Calu3 (cell line): ENCODE measurements around the gene ANK2. TPM values are rescaled to one million over a fixed set of nuclear protein-coding genes. Genes with fewer than 3 reads are reported as not detected.

Experiments used
- BruUV-seq: library from RNA; stranded (reverse); fragments of 400-500 nt; replicated peaks from 2 replicates; lab custom pipeline; 2021; lab: Mats Ljungman, UMichigan
- CTCF ChIA-PET: fragments of 300-600 bp; sonication (Branson Sonifier 250); formaldehyde crosslinking; loops from one replicate; lab custom pipeline; 2022; ENCODE audit warnings: antibody characterized with exemption; lab: Charles Lee
- DNase-seq: peaks from one replicate; pipeline ENCODE4 v3.0.0; 2022
- H3K27ac Mint-ChIP-seq: one replicate; pipeline ENCODE4 v1.8.0; 2022; ENCODE audit warnings: mixed read lengths; ENCODE audit not compliant: unreplicated experiment
- H3K27me3 Mint-ChIP-seq: one replicate; pipeline ENCODE4 v1.8.0; 2022; ENCODE audit warnings: mixed read lengths; ENCODE audit not compliant: unreplicated experiment
- H3K36me3 Mint-ChIP-seq: one replicate; pipeline ENCODE4 v1.8.0; 2022; ENCODE audit warnings: mild to moderate bottlenecking, moderate library complexity, mixed read lengths; ENCODE audit not compliant: insufficient read depth, unreplicated experiment
- H3K4me1 Mint-ChIP-seq: one replicate; pipeline ENCODE4 v1.8.0; 2022; ENCODE audit warnings: mild to moderate bottlenecking, low read depth, mixed read lengths; ENCODE audit not compliant: unreplicated experiment
- H3K4me3 Mint-ChIP-seq: one replicate; pipeline ENCODE4 v1.8.0; 2022; ENCODE audit warnings: mild to moderate bottlenecking, low read depth, moderate library complexity, mixed read lengths; ENCODE audit not compliant: unreplicated experiment
- H3K9me3 Mint-ChIP-seq: one replicate; pipeline ENCODE4 v1.8.0; 2022; ENCODE audit warnings: low read depth, mixed read lengths; ENCODE audit not compliant: unreplicated experiment
- CTCF ChIP-seq: fragments of 200-600 bp; IDR thresholded peaks from one replicate; pipeline ENCODE4 v1.8.0; 2022; ENCODE audit warnings: antibody characterized with exemption; ENCODE audit not compliant: unreplicated experiment
- intact Hi-C: fragments of 100-400 bp; cut with micrococcal nuclease; formaldehyde crosslinking; loops from one replicate; pipeline ENCODE4 v1.10.0; 2022; ENCODE audit not compliant: unreplicated experiment
- total RNA-seq: library from RNA; stranded (reverse); gene quantifications from 2 replicates; pipeline ENCODE4 v1.2.3, GENCODE V29; 2022

The ANK2 gene
- total RNA-seq, 1 experiment from 2014 or later: 4.1 TPM

GRCh38 chr4:113212613-113213012 lies 163.2 kb downstream of the ANK2 start:
- Mint-ChIP-seq H3K27ac (no peak overlapping the region), H3K27me3 (no peaks in the 10 kb centered on the region), H3K9me3 (no peaks in the 10 kb centered on the region), H3K4me3 (no peak overlapping the region), H3K4me1 (peaks cover 12% of the 10 kb centered on the region), H3K36me3 (no peaks in the 10 kb centered on the region)
- BruUV-seq: no TSS peak
- CTCF ChIA-PET: no interaction called here
- DNase-seq: no peak
- TF ChIP-seq CTCF: no peak
- intact Hi-C loops: no loop called here

GRCh38 chr4:113221990-113222389 lies 172.5 kb downstream of the ANK2 start:
- no peak overlapping the region for H3K4me3 Mint-ChIP-seq
- intact Hi-C loops: no loop called here
- no peaks in the 10 kb centered on the region for H3K9me3 Mint-ChIP-seq
- BruUV-seq: no TSS peak
- H3K4me1 Mint-ChIP-seq: no peaks in the 10 kb centered on the region
- CTCF ChIA-PET: interaction anchor here (0.5 to 0.7 kb wide), 2 partner anchors 29 to 43 kb away, joined by 3 to 7 read pairs; no protein-coding TSS in a partner anchor
- TF ChIP-seq CTCF: no peak
- no peak overlapping the region for H3K27ac Mint-ChIP-seq
- no peaks in the 10 kb centered on the region for H3K27me3 Mint-ChIP-seq
- no peaks in the 10 kb centered on the region for H3K36me3 Mint-ChIP-seq
- DNase-seq: no peak

GRCh38 chr4:113222471-113222870 lies 173.0 kb downstream of the ANK2 start:
- H3K4me1 Mint-ChIP-seq: no peaks in the 10 kb centered on the region
- BruUV-seq: no TSS peak
- TF ChIP-seq CTCF: no peak
- no peak for DNase-seq
- H3K36me3 Mint-ChIP-seq: no peaks in the 10 kb centered on the region
- intact Hi-C loops: no loop called here
- H3K27me3 Mint-ChIP-seq: no peaks in the 10 kb centered on the region
- no peak overlapping the region for H3K27ac Mint-ChIP-seq
- H3K9me3 Mint-ChIP-seq: no peaks in the 10 kb centered on the region
- no peak overlapping the region for H3K4me3 Mint-ChIP-seq
- CTCF ChIA-PET: interaction anchor here (0.7 kb wide), 1 partner anchor 43 kb away, joined by 3 read pairs; no protein-coding TSS in a partner anchor

- no peaks in the 10 kb centered on the region for H3K27me3 Mint-ChIP-seq
- intact Hi-C loops: no loop called here
- BruUV-seq: no TSS peak
These were observed 173.5 kb downstream of the ANK2 start for GRCh38 chr4:113223001-113223400.

More at GRCh38 chr4:113223001-113223400, 173.5 kb downstream of the ANK2 start:
- no peak overlapping the region for H3K4me3 Mint-ChIP-seq
- TF ChIP-seq CTCF: no peak
- H3K4me1 Mint-ChIP-seq: no peaks in the 10 kb centered on the region
- no peak for DNase-seq
- no peaks in the 10 kb centered on the region for H3K9me3 Mint-ChIP-seq
- H3K27ac Mint-ChIP-seq: no peak overlapping the region
- H3K36me3 Mint-ChIP-seq: no peaks in the 10 kb centered on the region
- CTCF ChIA-PET: interaction anchor here (0.7 kb wide), 1 partner anchor 44 kb away, joined by 3 read pairs; no protein-coding TSS in a partner anchor
